HG03432 (cell line): ENCODE data around the gene TAS2R3.
"Not testable (repeated sequence)": the region's sequence is repeated elsewhere in the genome, so short reads cannot be mapped to it uniquely, and the experiment has no call there.

Experiments used
- ATAC-seq: cut with Tn5 transposase; IDR thresholded peaks from one replicate; pipeline ENCODE4 v1.9.1; 2021; ENCODE audit warnings: mild to moderate bottlenecking, moderate library complexity; ENCODE audit not compliant: unreplicated experiment

TAS2R3 gene

GRCh38 chr7:141763797-141764196, at the start of gene TAS2R3:
TAS2R3 (plus strand) TSS chr7:141764097; CDS start chr7:141764159, 62 bp downstream.
- ATAC-seq = no peak

GRCh38 chr7:141714571-141714970, 49.3 kb upstream of the TAS2R3 start:
- ATAC-seq = no peak

- ATAC-seq = no peak
These were observed 48.9 kb upstream of the TAS2R3 start for GRCh38 chr7:141715018-141715417.

GRCh38 chr7:141715794-141716689, 47.9 kb upstream of the TAS2R3 start:
- no peak for ATAC-seq

- ATAC-seq = no peak
These were observed 46.4 kb upstream of the TAS2R3 start for GRCh38 chr7:141717450-141717849.

GRCh38 chr7:141722529-141722928, 41.4 kb upstream of the TAS2R3 start:
- ATAC-seq = peak; percentile 56

- no peak for ATAC-seq
These were observed 34.9 kb upstream of the TAS2R3 start for GRCh38 chr7:141729020-141729419.

- no peak for ATAC-seq
These were observed 32.3 kb upstream of the TAS2R3 start for GRCh38 chr7:141731476-141732149.

- no peak for ATAC-seq
These were observed 26.6 kb upstream of the TAS2R3 start for GRCh38 chr7:141737118-141737835.

GRCh38 chr7:141737836-141738591, 25.9 kb upstream of the TAS2R3 start, which contains the start of gene SSBP1:
SSBP1 (plus strand) TSS chr7:141738358; CDS start chr7:141739167, 809 bp downstream.
- ATAC-seq = peak; percentile 94

GRCh38 chr7:141738592-141739013, 25.3 kb upstream of the TAS2R3 start:
- no peak for ATAC-seq

GRCh38 chr7:141739250-141739649, 24.6 kb upstream of the TAS2R3 start:
- ATAC-seq = no peak

GRCh38 chr7:141742229-141742628, 21.7 kb upstream of the TAS2R3 start:
- no peak for ATAC-seq

GRCh38 chr7:141744131-141744530, 19.8 kb upstream of the TAS2R3 start:
- ATAC-seq = no peak

- ATAC-seq = no peak
These were observed 15.5 kb upstream of the TAS2R3 start for GRCh38 chr7:141748396-141748795.

GRCh38 chr7:141751904-141752303, 12.0 kb upstream of the TAS2R3 start:
- not testable (repeated sequence) for ATAC-seq

GRCh38 chr7:141752634-141753033, 11.3 kb upstream of the TAS2R3 start:
- no peak for ATAC-seq

GRCh38 chr7:141754939-141755338, 9.0 kb upstream of the TAS2R3 start:
- no peak for ATAC-seq

GRCh38 chr7:141770083-141770583, 6.2 kb downstream of the TAS2R3 start:
- not testable (repeated sequence) for ATAC-seq

- no peak for ATAC-seq
These were observed 12.5 kb downstream of the TAS2R3 start, which contains the start of gene TAS2R4 for GRCh38 chr7:141776374-141776773. TAS2R4 (plus strand) TSS chr7:141776674; CDS start chr7:141778489, 1,815 bp downstream.
